Tibial artery (tissue), 4 donors: ENCODE results near the gene EFCAB6.
A peak's percentile ranks its signal among the peaks of the same experiment; 100 is the strongest.

Experiments
- DNase-seq, 2 donors: peaks; one replicate each; pipeline ENCODE4 v3.0.0-alpha.2; 2019
- H3K27ac ChIP-seq, 2 donors: fragments of 200-600 bp; sonication (generic) in 1 of 2; 1 replicate in 1 of 2; 2 replicates in 1 of 2; pipeline ENCODE4 v1.5.1; 2018 to 2019; ENCODE audit warnings: mild to moderate bottlenecking in 1 of 2
- H3K27me3 ChIP-seq, 2 donors: fragments of 200-600 bp; sonication (generic) in 1 of 2; one replicate each; pipeline versions ENCODE4 v1.5.1 to v1.6.0; 2016 to 2019
- H3K36me3 ChIP-seq, 3 donors: fragments of 200-600 bp; sonication (generic) in 2 of 3; one replicate each; pipeline ENCODE4 v1.5.1; 2016 to 2019; ENCODE audit warnings: mild to moderate bottlenecking in 2 of 3
- H3K4me1 ChIP-seq, 4 donors: fragments of 200-600 bp; sonication (generic) in 2 of 4; 1 replicate in 3 of 4; 2 replicates in 1 of 4; pipeline ENCODE4 v1.5.1; 2016 to 2019
- H3K4me3 ChIP-seq, 2 donors: fragments of 200-600 bp; sonication (generic) in 1 of 2; 1 replicate in 1 of 2; 2 replicates in 1 of 2; pipeline ENCODE4 v1.5.1; 2018 to 2019; ENCODE audit warnings: mild to moderate bottlenecking in 2 of 2
- H3K9me3 ChIP-seq, 3 donors: fragments of 200-600 bp; sonication (generic) in 1 of 3; one replicate each; pipeline ENCODE4 v1.5.1; 2016 to 2019
- intact Hi-C: fragments of 100-400 bp; cut with DNase I; formaldehyde crosslinking; loops from one replicate; pipeline ENCODE4 v1.15.0; 2023; ENCODE audit warnings: low total_unique reads
- TF ChIP-seq, protein P1 (sequence below), 2 experiments: fragments of 200-600 bp in 1 of 2; fragments of 450-650 bp in 1 of 2; IDR thresholded peaks; one replicate each; pipeline ENCODE4 v1.5.1; 2017 to 2019; ENCODE audit warnings: antibody characterized with exemption in 2 of 2, mild to moderate bottlenecking in 1 of 2, moderate library complexity in 1 of 2

Gene EFCAB6

GRCh38 chr22:43854121-43854785, 42.1 kb upstream of the EFCAB6 start:
- peak in 1 of 2 donors; percentile 49 for DNase-seq
- TF ChIP-seq, protein P1, sequence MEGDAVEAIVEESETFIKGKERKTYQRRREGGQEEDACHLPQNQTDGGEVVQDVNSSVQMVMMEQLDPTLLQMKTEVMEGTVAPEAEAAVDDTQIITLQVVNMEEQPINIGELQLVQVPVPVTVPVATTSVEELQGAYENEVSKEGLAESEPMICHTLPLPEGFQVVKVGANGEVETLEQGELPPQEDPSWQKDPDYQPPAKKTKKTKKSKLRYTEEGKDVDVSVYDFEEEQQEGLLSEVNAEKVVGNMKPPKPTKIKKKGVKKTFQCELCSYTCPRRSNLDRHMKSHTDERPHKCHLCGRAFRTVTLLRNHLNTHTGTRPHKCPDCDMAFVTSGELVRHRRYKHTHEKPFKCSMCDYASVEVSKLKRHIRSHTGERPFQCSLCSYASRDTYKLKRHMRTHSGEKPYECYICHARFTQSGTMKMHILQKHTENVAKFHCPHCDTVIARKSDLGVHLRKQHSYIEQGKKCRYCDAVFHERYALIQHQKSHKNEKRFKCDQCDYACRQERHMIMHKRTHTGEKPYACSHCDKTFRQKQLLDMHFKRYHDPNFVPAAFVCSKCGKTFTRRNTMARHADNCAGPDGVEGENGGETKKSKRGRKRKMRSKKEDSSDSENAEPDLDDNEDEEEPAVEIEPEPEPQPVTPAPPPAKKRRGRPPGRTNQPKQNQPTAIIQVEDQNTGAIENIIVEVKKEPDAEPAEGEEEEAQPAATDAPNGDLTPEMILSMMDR (IDR thresholded peaks at IDR 0.05): no peak
- Histone ChIP-seq H3K4me3 (no peak overlapping the region), H3K9me3 (peaks cover 0 to 4% (median 0%) of the 10 kb centered on the region in 3 donors), H3K27me3 (peaks cover 0 to 33% of the 10 kb centered on the region in 2 donors), H3K36me3 (no peaks in the 10 kb centered on the region), H3K4me1 (no peaks in the 10 kb centered on the region), H3K27ac (no peak overlapping the region)
- intact Hi-C loops: no loop called here

- Histone ChIP-seq H3K4me3 (no peak overlapping the region), H3K36me3 (no peaks in the 10 kb centered on the region), H3K9me3 (peaks cover 0 to 4% (median 0%) of the 10 kb centered on the region in 3 donors), H3K27me3 (peaks cover 0 to 30% of the 10 kb centered on the region in 2 donors), H3K4me1 (no peaks in the 10 kb centered on the region), H3K27ac (no peak overlapping the region)
- TF ChIP-seq, protein P1 (IDR thresholded peaks at IDR 0.05): no peak
- peak in 1 of 2 donors; percentile 44 for DNase-seq
- intact Hi-C loops: no loop called here
Measured at GRCh38 chr22:43853328-43853931, 41.3 kb upstream of the EFCAB6 start.

GRCh38 chr22:43852573-43853327, 40.6 kb upstream of the EFCAB6 start:
- Histone ChIP-seq H3K9me3 (peaks cover 0 to 4% (median 0%) of the 10 kb centered on the region in 3 donors), H3K27me3 (peaks cover 0 to 35% of the 10 kb centered on the region in 2 donors), H3K27ac (no peak overlapping the region), H3K4me3 (no peak overlapping the region), H3K4me1 (no peaks in the 10 kb centered on the region), H3K36me3 (no peaks in the 10 kb centered on the region)
- intact Hi-C loops: no loop called here
- DNase-seq: peak in 1 of 2 donors; percentile 65
- TF ChIP-seq, protein P1 (IDR thresholded peaks at IDR 0.05): no peak

DNA sequence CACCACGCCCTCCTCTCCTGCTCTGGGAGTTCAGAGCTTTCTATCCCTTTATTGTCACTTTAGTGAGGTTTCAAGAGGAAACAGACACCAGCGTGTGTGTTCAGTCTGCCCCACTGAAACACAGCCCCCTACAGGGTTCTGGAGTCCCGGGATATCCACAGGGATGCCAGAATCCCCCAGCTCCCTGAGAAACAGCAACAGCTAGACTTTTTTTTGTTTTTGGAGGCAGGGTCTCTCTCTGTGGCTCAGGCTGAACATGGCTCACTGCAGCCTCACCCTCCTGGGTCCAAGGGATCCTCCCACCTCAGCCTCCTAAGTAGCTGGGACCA, 39.8 kb upstream of the EFCAB6 start:
- TF ChIP-seq, protein P1 (IDR thresholded peaks at IDR 0.05): no peak
- no peak for DNase-seq
- H3K27me3 ChIP-seq: peaks cover 0 to 43% of the 10 kb centered on the region in 2 donors
- H3K4me3 ChIP-seq: no peak overlapping the region
- H3K27ac ChIP-seq: no peak overlapping the region
- peaks cover 0 to 3% (median 0%) of the 10 kb centered on the region in 3 donors for H3K9me3 ChIP-seq
- no peaks in the 10 kb centered on the region for H3K4me1 ChIP-seq
- intact Hi-C loops: no loop called here
- no peaks in the 10 kb centered on the region for H3K36me3 ChIP-seq

- H3K27me3 ChIP-seq: peaks cover 0 to 44% of the 10 kb centered on the region in 2 donors
- no peak for DNase-seq
- no peak overlapping the region for H3K4me3 ChIP-seq
- H3K27ac ChIP-seq: no peak overlapping the region
- no peaks in the 10 kb centered on the region for H3K36me3 ChIP-seq
- intact Hi-C loops: no loop called here
- no peaks in the 10 kb centered on the region for H3K4me1 ChIP-seq
- no peaks in the 10 kb centered on the region for H3K9me3 ChIP-seq
- TF ChIP-seq, protein P1 (IDR thresholded peaks at IDR 0.05): no peak
Measured at GRCh38 chr22:43851058-43851978, 39.2 kb upstream of the EFCAB6 start.
